ENCODE data around the gene TUBGCP2.

TUBGCP2 gene

GRCh38 chr10:133295426-133296320 lies 13.0 kb downstream of the TUBGCP2 start:
- no peak for TF ChIP-seq CTCF (conservative IDR thresholded peaks at IDR 0.05; ENCODE audit: control insufficient read depth, insufficient read depth, low read depth, low read length)
- no peak overlapping the region for H3K4me3 ChIP-seq (ENCODE audit: control insufficient read depth, low read depth, low read length)

DNA sequence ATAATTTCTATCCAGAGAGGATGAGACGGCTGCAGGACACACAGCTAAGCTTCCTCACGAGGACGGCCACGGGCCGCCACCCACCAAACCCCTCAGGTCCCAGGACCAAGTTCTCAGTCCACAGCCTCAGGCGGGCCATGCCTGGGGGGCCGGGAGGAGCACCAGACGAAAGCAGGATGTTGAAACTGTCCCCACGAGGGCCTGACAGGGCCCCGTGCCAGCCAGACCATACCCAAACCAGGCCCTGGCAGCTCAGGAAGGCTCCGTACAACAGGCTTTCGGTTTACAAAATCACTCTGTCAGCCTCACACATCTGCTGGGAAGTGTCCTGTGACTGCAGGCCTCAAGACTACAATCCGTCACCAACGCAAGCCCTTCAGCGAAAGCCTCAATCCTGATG lies 14.5 kb downstream of the TUBGCP2 start:
- no peak overlapping the region for H3K4me3 ChIP-seq (ENCODE audit: control insufficient read depth, low read depth, low read length)
- TF ChIP-seq CTCF (conservative IDR thresholded peaks at IDR 0.05; ENCODE audit: control insufficient read depth, insufficient read depth, low read depth, low read length) = no peak
- no peak for DNase-seq (ENCODE audit: low read depth)

More at GRCh38 chr10:133295426-133296320, 13.0 kb downstream of the TUBGCP2 start:
- DNase-seq (ENCODE audit: low read depth) = no peak

DNA sequence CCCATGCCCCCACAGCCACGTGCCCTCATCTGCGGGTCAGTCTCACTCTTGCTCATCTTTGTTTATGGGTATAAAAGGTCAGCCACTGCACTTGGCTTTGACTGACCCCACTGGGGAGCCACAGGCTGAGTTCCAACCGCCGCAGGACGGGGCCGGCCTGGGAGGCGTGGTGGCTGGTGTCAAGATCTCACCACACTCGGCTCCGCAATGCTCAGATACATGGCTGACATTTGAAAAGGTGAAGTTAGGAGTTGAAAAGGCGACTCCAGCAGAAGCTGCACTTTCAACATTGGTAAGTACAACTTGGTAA lies 14.9 kb downstream of the TUBGCP2 start:
- no peak overlapping the region for H3K4me3 ChIP-seq (ENCODE audit: control insufficient read depth, low read depth, low read length)
- no peak for DNase-seq (ENCODE audit: low read depth)
- no peak for TF ChIP-seq CTCF (conservative IDR thresholded peaks at IDR 0.05; ENCODE audit: control insufficient read depth, insufficient read depth, low read depth, low read length)

DNA sequence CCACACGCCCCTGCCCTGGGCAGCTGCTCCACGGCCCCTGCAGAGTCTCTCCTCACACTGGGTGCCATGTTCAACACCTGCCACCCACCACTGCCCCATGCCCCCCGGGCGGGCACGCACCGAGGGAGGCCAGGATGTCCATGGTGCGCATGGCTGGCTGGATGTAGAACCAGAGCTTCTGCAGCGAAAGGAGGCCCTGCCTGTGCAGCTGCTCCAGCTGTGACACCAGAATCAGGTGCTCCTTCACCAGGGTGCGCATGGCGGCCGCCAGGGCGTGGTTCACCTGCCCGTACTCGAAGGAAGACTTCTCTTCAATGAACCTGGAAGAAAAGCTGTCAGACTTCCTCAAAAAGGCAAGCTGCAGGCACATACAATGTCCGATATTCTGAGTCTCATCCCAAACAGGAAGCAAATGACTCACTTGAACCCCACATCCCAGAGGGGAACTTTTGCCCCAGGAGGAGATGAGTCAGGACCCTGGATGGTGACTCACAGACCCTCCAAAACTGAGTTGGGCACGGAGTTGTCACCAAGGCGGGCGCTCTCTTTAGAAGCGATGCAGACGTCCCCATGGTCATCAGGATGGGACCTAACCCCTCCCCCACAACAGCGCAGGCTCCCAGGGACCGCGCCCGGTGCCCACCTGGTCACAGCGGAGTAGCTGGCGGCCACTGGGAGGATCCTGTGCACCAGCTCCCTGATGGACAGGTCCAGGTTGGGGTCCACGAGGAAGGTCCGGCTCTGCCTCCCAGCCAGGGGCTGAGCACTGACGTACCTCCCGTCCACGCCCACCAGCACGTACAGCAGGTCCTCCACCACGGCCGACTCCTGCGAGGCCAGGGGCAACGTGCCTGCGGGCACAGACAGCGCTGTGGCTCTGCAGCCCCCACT lies 15.5 kb downstream of the TUBGCP2 start:
- DNase-seq (ENCODE audit: low read depth) = peak; percentile 89
- H3K4me3 ChIP-seq (ENCODE audit: control insufficient read depth, low read depth, low read length) = no peak overlapping the region
- no peak for TF ChIP-seq CTCF (conservative IDR thresholded peaks at IDR 0.05; ENCODE audit: control insufficient read depth, insufficient read depth, low read depth, low read length)

DNA sequence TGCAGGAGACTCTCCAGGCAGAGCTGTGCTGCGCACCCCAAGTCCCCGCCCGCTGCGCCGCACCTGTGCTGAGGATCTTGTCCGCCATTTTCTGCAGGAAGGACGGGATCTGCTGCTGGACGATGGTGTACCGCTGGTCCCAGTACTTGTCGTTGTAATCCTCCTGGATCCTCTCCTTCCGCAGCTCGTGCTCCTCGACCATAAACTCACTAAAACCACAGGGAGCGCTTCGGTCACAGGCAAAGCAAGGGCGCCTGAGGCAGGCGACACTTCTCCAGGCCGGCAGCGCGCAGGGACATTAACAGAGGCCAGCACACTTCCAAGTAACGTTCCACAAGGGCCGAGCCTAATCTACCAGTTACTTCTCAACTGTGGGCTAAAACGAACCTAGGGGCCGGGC lies 18.9 kb downstream of the TUBGCP2 start:
- no peak for DNase-seq (ENCODE audit: low read depth)
- TF ChIP-seq CTCF (conservative IDR thresholded peaks at IDR 0.05; ENCODE audit: control insufficient read depth, insufficient read depth, low read depth, low read length) = no peak
- no peak overlapping the region for H3K4me3 ChIP-seq (ENCODE audit: control insufficient read depth, low read depth, low read length)

GRCh38 chr10:133287832-133288500 lies 20.7 kb downstream of the TUBGCP2 start:
- no peak overlapping the region for H3K4me3 ChIP-seq (ENCODE audit: control insufficient read depth, low read depth, low read length)
- DNase-seq (ENCODE audit: low read depth) = no peak
- no peak for TF ChIP-seq CTCF (conservative IDR thresholded peaks at IDR 0.05; ENCODE audit: control insufficient read depth, insufficient read depth, low read depth, low read length)

Measured in fibroblast of mammary gland (primary cell).